ENCODE data around the gene RXFP1.

Gene RXFP1

GRCh38 chr4:158673633-158674032, 152.0 kb downstream of the RXFP1 start:
- no peak for FAIRE-seq
- no peak for TF ChIP-seq CTCF (IDR thresholded peaks at IDR 0.05; ENCODE audit: insufficient read depth, missing control alignments)
- no peak for DNase-seq (ENCODE audit: insufficient read length, low spot score)

- FAIRE-seq (no peak), DNase-seq (ENCODE audit: insufficient read length, low spot score) (no peak)
- no peak for TF ChIP-seq CTCF (IDR thresholded peaks at IDR 0.05; ENCODE audit: insufficient read depth, missing control alignments)
These were observed 154.4 kb downstream of the RXFP1 start for GRCh38 chr4:158676076-158676475.

GRCh38 chr4:158678767-158679166, 157.1 kb downstream of the RXFP1 start:
- FAIRE-seq (no peak), DNase-seq (ENCODE audit: insufficient read length, low spot score) (no peak)
- TF ChIP-seq CTCF (IDR thresholded peaks at IDR 0.05; ENCODE audit: insufficient read depth, missing control alignments) = no peak

GRCh38 chr4:158681629-158682028, 159.9 kb downstream of the RXFP1 start:
- no peak for DNase-seq (ENCODE audit: insufficient read length, low spot score)
- no peak for TF ChIP-seq CTCF (IDR thresholded peaks at IDR 0.05; ENCODE audit: insufficient read depth, missing control alignments)
- FAIRE-seq = no peak

GRCh38 chr4:158682066-158682465, 160.4 kb downstream of the RXFP1 start:
- TF ChIP-seq CTCF (IDR thresholded peaks at IDR 0.05; ENCODE audit: insufficient read depth, missing control alignments) = no peak
- no peak for FAIRE-seq
- no peak for DNase-seq (ENCODE audit: insufficient read length, low spot score)

- FAIRE-seq (no peak), DNase-seq (ENCODE audit: insufficient read length, low spot score) (no peak)
- no peak for TF ChIP-seq CTCF (IDR thresholded peaks at IDR 0.05; ENCODE audit: insufficient read depth, missing control alignments)
These were observed 167.1 kb downstream of the RXFP1 start for GRCh38 chr4:158688813-158689212.
